PFSK-1 (cell line): ENCODE results near the gene GBA3.

Experiments
- POLR2AphosphoS5 ChIP-seq: IDR thresholded peaks from 2 replicates; pipeline ENCODE4 v1.6.1; 2012; ENCODE audit warnings: low read depth, mild to moderate bottlenecking, control low read depth, low read length, moderate library complexity
- SIN3A ChIP-seq: IDR thresholded peaks from 2 replicates; pipeline ENCODE4 v1.6.1; 2012; ENCODE audit warnings: mild to moderate bottlenecking, low read length, moderate library complexity, borderline replicate concordance; ENCODE audit not compliant: insufficient read depth
- TF ChIP-seq, protein P1 (sequence below), 2 experiments: IDR thresholded peaks; 2 replicates each; pipeline versions ENCODE4 v1.6.1 to v1.8.0; 2011 to 2012; ENCODE audit warnings: low read depth in 2 of 2, low read length in 2 of 2, control low read depth in 1 of 2, inconsistent platforms in 1 of 2, mild to moderate bottlenecking in 1 of 2, moderate library complexity in 1 of 2; ENCODE audit not compliant: insufficient read depth in 1 of 2

DNA sequence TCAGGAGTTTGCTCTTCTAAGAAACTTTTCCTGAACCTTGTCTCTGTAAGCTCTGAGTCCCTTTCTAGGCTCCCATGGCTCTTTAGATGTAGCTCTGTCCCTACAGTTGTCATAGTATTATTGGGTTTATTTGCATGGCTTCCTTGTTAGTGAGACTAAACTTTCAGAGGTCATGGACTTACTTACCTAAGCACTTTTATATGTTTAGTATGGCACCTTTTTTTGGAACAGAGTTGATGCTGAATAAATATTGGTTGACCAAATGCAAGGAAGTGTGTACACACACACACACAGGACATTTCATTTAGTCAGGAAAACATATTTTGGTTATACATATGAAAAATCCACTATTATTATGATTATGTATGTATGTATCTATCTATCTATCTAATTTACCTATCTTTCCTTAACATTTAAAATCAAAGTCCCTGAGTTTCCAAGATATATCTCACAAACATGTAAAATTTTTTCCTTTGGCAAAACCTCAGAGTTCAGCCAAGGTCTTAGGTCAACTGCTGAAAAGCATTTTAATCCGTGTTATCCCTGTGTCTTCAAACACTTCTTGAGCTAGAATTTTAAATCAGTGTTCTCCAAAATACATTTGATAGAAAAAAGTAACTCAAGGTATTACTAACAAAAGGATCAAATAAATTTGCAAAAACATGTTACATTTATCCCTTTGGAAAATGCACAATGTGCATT is 47.1 kb upstream of the GBA3 start:
- TF ChIP-seq, protein P1, sequence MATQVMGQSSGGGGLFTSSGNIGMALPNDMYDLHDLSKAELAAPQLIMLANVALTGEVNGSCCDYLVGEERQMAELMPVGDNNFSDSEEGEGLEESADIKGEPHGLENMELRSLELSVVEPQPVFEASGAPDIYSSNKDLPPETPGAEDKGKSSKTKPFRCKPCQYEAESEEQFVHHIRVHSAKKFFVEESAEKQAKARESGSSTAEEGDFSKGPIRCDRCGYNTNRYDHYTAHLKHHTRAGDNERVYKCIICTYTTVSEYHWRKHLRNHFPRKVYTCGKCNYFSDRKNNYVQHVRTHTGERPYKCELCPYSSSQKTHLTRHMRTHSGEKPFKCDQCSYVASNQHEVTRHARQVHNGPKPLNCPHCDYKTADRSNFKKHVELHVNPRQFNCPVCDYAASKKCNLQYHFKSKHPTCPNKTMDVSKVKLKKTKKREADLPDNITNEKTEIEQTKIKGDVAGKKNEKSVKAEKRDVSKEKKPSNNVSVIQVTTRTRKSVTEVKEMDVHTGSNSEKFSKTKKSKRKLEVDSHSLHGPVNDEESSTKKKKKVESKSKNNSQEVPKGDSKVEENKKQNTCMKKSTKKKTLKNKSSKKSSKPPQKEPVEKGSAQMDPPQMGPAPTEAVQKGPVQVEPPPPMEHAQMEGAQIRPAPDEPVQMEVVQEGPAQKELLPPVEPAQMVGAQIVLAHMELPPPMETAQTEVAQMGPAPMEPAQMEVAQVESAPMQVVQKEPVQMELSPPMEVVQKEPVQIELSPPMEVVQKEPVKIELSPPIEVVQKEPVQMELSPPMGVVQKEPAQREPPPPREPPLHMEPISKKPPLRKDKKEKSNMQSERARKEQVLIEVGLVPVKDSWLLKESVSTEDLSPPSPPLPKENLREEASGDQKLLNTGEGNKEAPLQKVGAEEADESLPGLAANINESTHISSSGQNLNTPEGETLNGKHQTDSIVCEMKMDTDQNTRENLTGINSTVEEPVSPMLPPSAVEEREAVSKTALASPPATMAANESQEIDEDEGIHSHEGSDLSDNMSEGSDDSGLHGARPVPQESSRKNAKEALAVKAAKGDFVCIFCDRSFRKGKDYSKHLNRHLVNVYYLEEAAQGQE (IDR thresholded peaks at IDR 0.05; ENCODE audit: insufficient read depth in 1 of 2, low read depth in 2 of 2, low read length in 2 of 2): no peak
- no peak for TF ChIP-seq POLR2AphosphoS5
- no peak for TF ChIP-seq SIN3A
